Measurements from ENCODE around the gene HYPK.
"Not testable (repeated sequence)": the region's sequence is repeated elsewhere in the genome, so short reads cannot be mapped to it uniquely, and the experiment has no call there.

The HYPK gene

DNA sequence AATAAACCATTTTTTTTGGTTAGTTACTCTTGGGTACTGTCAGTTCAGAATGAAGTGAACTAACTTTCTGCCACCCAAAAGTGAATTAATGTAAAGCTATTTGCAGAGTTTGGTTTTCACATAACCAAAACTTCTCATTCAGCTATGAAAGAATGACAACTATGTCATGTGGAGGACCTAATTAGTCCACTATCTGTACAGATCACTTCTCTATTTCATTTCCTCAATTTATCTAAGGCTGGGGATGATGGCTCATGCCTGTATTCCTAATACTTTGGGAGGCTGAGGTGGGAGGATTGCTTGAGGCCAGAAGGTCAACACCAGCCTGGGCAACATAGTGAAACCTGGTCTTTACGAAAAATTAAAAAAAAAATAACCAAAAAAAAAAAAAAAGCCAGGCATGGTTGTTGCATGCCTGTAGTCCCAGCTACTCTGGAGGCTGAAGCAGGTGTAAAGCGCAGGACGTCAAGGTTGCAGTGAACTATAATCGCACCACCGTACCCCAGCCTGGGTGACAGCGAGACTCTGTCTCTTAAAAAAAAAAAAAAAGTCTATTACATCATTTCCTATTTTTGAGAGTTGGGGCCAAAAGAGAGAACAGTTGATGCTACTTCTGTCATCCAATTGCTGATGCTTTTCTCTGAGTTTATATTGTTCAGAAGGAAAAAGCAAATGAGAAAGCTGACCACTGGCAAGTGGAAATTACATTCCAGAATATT, 8.7 kb downstream of the HYPK start:
- DNase-seq (ENCODE audit: low read depth) = no peak
- no peak overlapping the region for H3K4me3 ChIP-seq (ENCODE audit: low read depth, low read length)
- in situ Hi-C loops (cut with HindIII; ENCODE audit: low sequenced_read_pairs) = no loop called here
- TF ChIP-seq, protein P1, sequence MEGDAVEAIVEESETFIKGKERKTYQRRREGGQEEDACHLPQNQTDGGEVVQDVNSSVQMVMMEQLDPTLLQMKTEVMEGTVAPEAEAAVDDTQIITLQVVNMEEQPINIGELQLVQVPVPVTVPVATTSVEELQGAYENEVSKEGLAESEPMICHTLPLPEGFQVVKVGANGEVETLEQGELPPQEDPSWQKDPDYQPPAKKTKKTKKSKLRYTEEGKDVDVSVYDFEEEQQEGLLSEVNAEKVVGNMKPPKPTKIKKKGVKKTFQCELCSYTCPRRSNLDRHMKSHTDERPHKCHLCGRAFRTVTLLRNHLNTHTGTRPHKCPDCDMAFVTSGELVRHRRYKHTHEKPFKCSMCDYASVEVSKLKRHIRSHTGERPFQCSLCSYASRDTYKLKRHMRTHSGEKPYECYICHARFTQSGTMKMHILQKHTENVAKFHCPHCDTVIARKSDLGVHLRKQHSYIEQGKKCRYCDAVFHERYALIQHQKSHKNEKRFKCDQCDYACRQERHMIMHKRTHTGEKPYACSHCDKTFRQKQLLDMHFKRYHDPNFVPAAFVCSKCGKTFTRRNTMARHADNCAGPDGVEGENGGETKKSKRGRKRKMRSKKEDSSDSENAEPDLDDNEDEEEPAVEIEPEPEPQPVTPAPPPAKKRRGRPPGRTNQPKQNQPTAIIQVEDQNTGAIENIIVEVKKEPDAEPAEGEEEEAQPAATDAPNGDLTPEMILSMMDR (IDR thresholded peaks at IDR 0.05; ENCODE audit: low read depth, low read length, missing control alignments) = no peak

DNA sequence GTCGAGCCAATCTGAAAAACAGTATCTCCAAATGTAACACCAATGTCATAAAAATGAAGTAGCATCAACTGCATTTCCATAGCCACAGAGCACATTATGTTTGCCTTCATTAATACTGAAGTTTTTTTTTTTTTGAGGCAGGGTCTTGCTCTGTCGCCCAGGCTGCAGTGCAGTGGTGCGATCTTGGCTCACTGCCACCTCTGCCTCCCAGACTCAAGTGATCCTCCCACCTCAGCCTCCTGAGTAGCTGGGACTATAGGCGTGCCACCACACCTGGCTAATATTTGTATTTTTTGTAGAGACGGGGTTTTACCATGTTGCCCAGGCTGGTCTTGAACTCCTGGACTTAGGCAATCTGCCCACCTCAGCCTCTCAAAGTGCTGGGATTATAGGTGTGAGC, 14.7 kb downstream of the HYPK start:
- H3K4me3 ChIP-seq (ENCODE audit: low read depth, low read length); in situ Hi-C loops (cut with HindIII; ENCODE audit: low sequenced_read_pairs); DNase-seq (ENCODE audit: low read depth): not testable (repeated sequence)

DNA sequence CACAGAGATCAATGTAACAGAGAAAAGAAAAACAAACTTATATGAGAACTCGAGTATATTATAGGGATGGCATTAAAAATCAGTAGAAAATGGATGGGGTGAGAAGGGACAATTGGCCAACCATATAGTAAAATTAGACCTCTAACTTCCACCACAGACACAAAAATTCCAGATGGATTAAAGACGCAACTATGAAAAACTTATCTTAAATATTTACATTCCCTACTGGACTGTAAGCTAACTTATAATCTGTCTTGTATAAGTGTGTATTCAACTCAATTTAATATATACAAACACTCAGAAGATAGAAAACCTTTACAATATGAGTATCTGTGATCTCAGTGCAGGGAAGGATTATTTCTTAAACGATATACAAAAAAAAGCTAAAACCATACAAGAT, 21.1 kb downstream of the HYPK start:
- no peak overlapping the region for H3K4me3 ChIP-seq (ENCODE audit: low read depth, low read length)
- DNase-seq (ENCODE audit: low read depth) = no peak
- in situ Hi-C loops (cut with HindIII; ENCODE audit: low sequenced_read_pairs) = no loop called here
- TF ChIP-seq, protein P1 (IDR thresholded peaks at IDR 0.05; ENCODE audit: low read depth, low read length, missing control alignments) = no peak

GRCh38 chr15:43824302-43825246, 24.2 kb downstream of the HYPK start, which contains the start of gene MFAP1:
TSS of gene MFAP1 (minus strand) at chr15:43824690. CDS start at chr15:43824569, 121 bp downstream.
- H3K4me3 ChIP-seq (ENCODE audit: low read depth, low read length) = peak within 1 kb of the TSS; percentile 89
- TF ChIP-seq, protein P1 (IDR thresholded peaks at IDR 0.05; ENCODE audit: low read depth, low read length, missing control alignments) = no peak
- DNase-seq (ENCODE audit: low read depth) = peak; percentile 91
- in situ Hi-C loops (cut with HindIII; ENCODE audit: low sequenced_read_pairs) = no loop called here

- H3K4me3 ChIP-seq (ENCODE audit: low read depth, low read length); DNase-seq (ENCODE audit: low read depth); in situ Hi-C loops (cut with HindIII; ENCODE audit: low sequenced_read_pairs): not testable (repeated sequence)
These were observed 24.9 kb downstream of the HYPK start for GRCh38 chr15:43825305-43825704.

- peak overlapping the region; percentile 48 for H3K4me3 ChIP-seq (ENCODE audit: low read depth, low read length)
- TF ChIP-seq, protein P1 (IDR thresholded peaks at IDR 0.05; ENCODE audit: low read depth, low read length, missing control alignments) = no peak
- DNase-seq (ENCODE audit: low read depth) = no peak
- in situ Hi-C loops (cut with HindIII; ENCODE audit: low sequenced_read_pairs) = no loop called here
These were observed 25.7 kb downstream of the HYPK start for GRCh38 chr15:43826029-43826507.

- in situ Hi-C loops (cut with HindIII; ENCODE audit: low sequenced_read_pairs) = no loop called here
- H3K4me3 ChIP-seq (ENCODE audit: low read depth, low read length) = peak within 1 kb of the TSS; percentile 48
- peak; percentile 58 for DNase-seq (ENCODE audit: low read depth)
- TF ChIP-seq, protein P1 (IDR thresholded peaks at IDR 0.05; ENCODE audit: low read depth, low read length, missing control alignments) = no peak
These were observed 26.3 kb downstream of the HYPK start, which contains the start of gene WDR76 for GRCh38 chr15:43826508-43827341. TSS of gene WDR76 (plus strand) at chr15:43827002. CDS start at chr15:43827033, 31 bp downstream.

Data from astrocyte of the cerebellum (primary cell).